Lower leg skin (tissue), 4 donors: ENCODE data around the gene KIAA1671. TPM values are rescaled to one million over a fixed set of nuclear protein-coding genes. Genes with fewer than 3 reads are reported as not detected.

Experiments used
- DNase-seq, 2 donors: peaks; one replicate each; pipeline ENCODE4 v3.0.0-alpha.2; 2019; ENCODE audit warnings: low spot score in 2 of 2
- H3K4me3 ChIP-seq: fragments of 200-600 bp; sonication (generic); 2 replicates; pipeline ENCODE4 v1.5.1; 2017; ENCODE audit warnings: mild to moderate bottlenecking, low read depth; ENCODE audit not compliant: poor library complexity, severe bottlenecking
- CTCF ChIP-seq, 3 donors: fragments of 450-650 bp; IDR thresholded peaks; one replicate each; pipeline ENCODE4 v1.5.1; 2016; ENCODE audit warnings: antibody characterized with exemption in 3 of 3, mild to moderate bottlenecking in 3 of 3, moderate library complexity in 2 of 3
- POLR2A ChIP-seq, 2 donors: fragments of 450-650 bp; IDR thresholded peaks; one replicate each; pipeline ENCODE4 v1.6.1; 2016 to 2017; ENCODE audit warnings: antibody characterized with exemption in 2 of 2, mild to moderate bottlenecking in 1 of 2, moderate library complexity in 1 of 2
- WGBS, 2 donors: methylation state at CpG; one replicate each; pipeline ENCODE4 v1.1.5; 2018; 5-methylcytosine and 5-hydroxymethylcytosine counted together
- intact Hi-C: fragments of 100-400 bp; cut with DNase I; formaldehyde crosslinking; loops from one replicate; pipeline ENCODE4 v1.15.0; 2023; ENCODE audit warnings: low total_unique reads
- total RNA-seq, 4 donors: library from RNA; depleted of rRNA; stranded (reverse); fragments of >200 nt; gene quantifications; one replicate each; pipeline ENCODE4 v1.1.0, GENCODE V29; 2016

The KIAA1671 gene
- total RNA-seq, 4 donors from 2014 or later = 60.0 to 87.8 (median 85.1) TPM

DNA sequence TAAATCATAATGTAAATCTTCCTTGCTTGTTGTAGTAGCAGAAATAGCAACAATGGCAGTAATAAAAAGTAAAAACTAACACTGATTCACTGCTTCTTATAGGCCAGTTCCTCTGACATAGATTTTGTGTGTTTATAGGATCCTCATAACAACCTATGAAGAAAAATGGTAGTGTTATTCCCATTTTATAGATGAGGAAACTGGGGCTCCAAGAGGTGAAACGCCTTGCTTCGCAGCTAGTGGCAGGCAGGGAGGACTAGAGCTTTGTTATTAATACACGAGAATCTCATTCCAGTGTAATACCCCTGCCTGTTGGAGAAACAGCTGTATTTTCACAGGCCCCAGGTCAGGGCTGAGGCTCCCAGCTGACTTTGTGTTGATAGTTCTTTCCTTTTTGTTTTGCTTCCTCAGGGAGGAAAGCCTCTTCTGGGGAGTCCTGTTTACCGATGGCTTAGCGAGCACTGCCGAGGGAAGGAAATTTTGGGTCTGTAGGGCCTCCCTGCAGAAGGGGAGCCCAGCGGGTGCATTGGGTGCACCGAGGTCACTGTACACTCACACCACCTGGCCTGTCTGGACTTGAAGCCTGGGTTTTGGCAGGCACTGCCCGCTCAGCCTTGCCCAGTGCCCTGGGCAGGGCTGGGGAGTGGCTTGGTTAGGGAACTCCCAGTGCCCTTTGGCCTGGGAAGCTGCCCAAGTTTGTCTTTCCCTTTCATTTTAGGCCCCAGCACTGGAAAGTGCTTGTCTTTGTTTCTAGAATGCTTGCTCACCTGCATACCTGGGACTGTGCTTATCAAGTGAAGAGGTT lies 13.5 kb downstream of the KIAA1671 start:
- no peak overlapping the region for H3K4me3 ChIP-seq
- whole genome bisulfite sequencing, 2 donors = 46 to 48% methylated on average over 8 to 9 of the region's 9 CpGs
- no peak for DNase-seq
- intact Hi-C loops = no loop called here
- TF ChIP-seq POLR2A (IDR thresholded peaks at IDR 0.05) (no peak), CTCF (IDR thresholded peaks at IDR 0.05) (no peak)

GRCh38 chr22:24968066-24968561 lies 15.6 kb downstream of the KIAA1671 start:
- intact Hi-C loops = no loop called here
- TF ChIP-seq CTCF (IDR thresholded peaks at IDR 0.05) = no peak
- TF ChIP-seq POLR2A (IDR thresholded peaks at IDR 0.05) = no peak
- 39 to 57% methylated on average over 6 to 8 of the region's 8 CpGs for WGBS, 2 donors
- DNase-seq = no peak
- no peak overlapping the region for H3K4me3 ChIP-seq

DNA sequence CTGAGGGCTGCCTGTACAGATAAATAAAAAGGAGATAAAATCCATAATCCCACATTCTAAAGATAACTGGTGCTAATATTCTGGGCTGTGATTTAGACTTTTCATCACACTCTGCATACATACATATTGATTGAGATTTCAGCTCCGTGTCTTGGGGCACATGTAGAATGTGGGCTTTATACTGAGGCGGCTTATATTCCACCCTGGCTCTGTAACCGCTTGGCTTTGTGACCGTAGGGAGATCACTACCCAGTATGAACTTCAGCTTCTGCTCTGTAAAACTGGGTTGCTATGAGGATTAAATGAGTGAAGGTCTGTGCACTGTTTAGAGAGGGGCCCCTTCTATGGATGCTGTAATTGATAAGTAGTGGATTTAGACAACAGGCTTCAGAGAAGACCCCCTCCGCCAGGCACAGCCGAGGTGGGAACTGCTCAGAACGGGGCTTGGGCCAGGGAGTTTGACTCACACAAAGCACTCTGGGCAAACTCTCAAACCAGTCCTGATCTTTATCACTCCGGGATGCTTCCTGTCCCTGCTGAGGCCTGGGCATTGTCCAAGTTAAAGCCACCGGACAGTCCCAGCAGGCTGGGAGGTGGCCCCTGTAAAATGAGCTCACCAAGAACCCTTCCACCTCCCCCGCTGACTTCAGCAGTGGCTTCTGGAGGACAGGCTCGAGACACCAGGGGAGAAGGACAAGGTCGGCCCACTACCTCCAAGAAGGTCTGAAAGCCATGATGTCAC lies 17.2 kb downstream of the KIAA1671 start:
- WGBS, 2 donors = 37 to 40% methylated on average over 12 of the region's 12 CpGs
- DNase-seq = no peak
- H3K4me3 ChIP-seq = no peak overlapping the region
- intact Hi-C loops = no loop called here
- TF ChIP-seq CTCF (IDR thresholded peaks at IDR 0.05) (no peak), POLR2A (IDR thresholded peaks at IDR 0.05) (no peak)

GRCh38 chr22:24972369-24972768 lies 19.9 kb downstream of the KIAA1671 start:
- intact Hi-C loops = no loop called here
- WGBS, 2 donors = 90 to 94% methylated on average over 2 of the region's 2 CpGs

DNA sequence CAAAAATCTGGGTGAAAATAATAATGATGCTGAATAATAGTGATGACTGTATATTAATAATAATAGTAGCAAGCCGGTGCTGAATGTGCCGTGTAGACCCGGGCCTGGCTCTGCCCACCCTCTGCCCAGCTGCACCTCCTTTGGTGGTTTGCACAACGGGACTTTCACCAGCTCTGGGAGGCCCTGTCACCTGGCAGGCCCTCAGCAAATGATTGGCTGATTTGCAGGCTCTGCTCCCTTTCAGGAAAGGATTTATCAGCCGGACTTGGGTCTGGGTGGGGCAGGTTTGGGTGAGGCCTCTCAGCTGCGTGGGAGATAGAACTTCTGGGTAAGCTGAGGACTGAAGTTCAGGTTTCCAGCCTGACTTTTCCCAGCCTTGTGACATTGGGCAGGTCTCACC lies 21.4 kb downstream of the KIAA1671 start:
- H3K4me3 ChIP-seq = no peak overlapping the region
- TF ChIP-seq CTCF (IDR thresholded peaks at IDR 0.05) (no peak), POLR2A (IDR thresholded peaks at IDR 0.05) (no peak)
- intact Hi-C loops = no loop called here
- WGBS, 2 donors = 71 to 75% methylated on average over 6 of the region's 6 CpGs
- DNase-seq = no peak

More at GRCh38 chr22:24972369-24972768, 19.9 kb downstream of the KIAA1671 start:
- TF ChIP-seq POLR2A (IDR thresholded peaks at IDR 0.05) (no peak), CTCF (IDR thresholded peaks at IDR 0.05) (no peak)
- no peak for DNase-seq
- no peak overlapping the region for H3K4me3 ChIP-seq
